Measurements from ENCODE around the gene MACROD2.

The MACROD2 gene

DNA sequence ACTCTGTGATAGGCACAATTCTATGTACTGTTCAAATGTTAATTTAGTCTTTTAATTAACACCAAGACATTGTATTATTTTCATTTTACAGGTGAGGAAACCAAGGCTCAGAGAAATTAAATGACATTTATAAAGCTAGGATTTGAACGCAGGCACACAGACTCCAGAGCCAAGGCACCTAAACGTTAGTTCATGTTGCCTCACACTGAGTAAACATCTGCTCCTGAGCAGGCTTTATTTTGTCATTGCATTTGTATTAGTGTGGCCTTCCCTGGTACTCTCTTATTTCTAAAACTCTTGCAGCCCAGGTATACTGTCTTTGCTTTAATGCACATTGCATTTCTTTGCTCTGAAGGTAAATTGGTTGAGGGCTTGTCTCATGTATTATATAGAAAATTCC is 605.2 kb downstream of the MACROD2 start:
- TF ChIP-seq CTCF (IDR thresholded peaks at IDR 0.05; ENCODE audit: low read depth, low read length) = no peak
- DNase-seq (ENCODE audit: extremely low read depth, low read depth) = no peak

- DNase-seq (ENCODE audit: extremely low read depth, low read depth) = no peak
- TF ChIP-seq CTCF (IDR thresholded peaks at IDR 0.05; ENCODE audit: low read depth, low read length) = no peak
These were observed 608.8 kb downstream of the MACROD2 start for GRCh38 chr20:14604143-14604542.

GRCh38 chr20:14609328-14610221 is 614.3 kb downstream of the MACROD2 start:
- TF ChIP-seq CTCF (IDR thresholded peaks at IDR 0.05; ENCODE audit: low read depth, low read length) = no peak
- no peak for DNase-seq (ENCODE audit: extremely low read depth, low read depth)

DNA sequence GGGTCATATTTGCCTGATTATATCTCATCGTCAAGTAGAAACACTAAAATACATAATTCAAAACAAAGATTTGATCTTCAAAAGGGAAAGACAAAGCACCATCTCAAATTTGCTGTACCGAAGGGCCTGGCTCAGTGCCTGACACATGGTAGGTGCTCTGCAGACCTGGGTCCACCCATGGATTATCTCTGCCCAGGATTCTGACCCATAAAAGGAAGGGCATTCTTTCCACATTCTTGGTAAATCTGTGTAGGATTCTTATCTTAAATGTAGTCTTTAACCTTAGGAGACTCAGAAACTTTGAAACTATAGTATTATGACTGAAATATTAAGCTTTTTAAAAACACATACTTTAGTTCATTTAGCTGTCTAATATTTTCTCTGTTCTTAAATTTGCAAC is 616.2 kb downstream of the MACROD2 start:
- no peak for TF ChIP-seq CTCF (IDR thresholded peaks at IDR 0.05; ENCODE audit: low read depth, low read length)
- DNase-seq (ENCODE audit: extremely low read depth, low read depth) = no peak

GRCh38 chr20:14612391-14612790 is 617.1 kb downstream of the MACROD2 start:
- DNase-seq (ENCODE audit: extremely low read depth, low read depth) = no peak
- TF ChIP-seq CTCF (IDR thresholded peaks at IDR 0.05; ENCODE audit: low read depth, low read length) = no peak

- no peak for TF ChIP-seq CTCF (IDR thresholded peaks at IDR 0.05; ENCODE audit: low read depth, low read length)
- DNase-seq (ENCODE audit: extremely low read depth, low read depth) = no peak
These were observed 620.7 kb downstream of the MACROD2 start for GRCh38 chr20:14616003-14616402.

DNA sequence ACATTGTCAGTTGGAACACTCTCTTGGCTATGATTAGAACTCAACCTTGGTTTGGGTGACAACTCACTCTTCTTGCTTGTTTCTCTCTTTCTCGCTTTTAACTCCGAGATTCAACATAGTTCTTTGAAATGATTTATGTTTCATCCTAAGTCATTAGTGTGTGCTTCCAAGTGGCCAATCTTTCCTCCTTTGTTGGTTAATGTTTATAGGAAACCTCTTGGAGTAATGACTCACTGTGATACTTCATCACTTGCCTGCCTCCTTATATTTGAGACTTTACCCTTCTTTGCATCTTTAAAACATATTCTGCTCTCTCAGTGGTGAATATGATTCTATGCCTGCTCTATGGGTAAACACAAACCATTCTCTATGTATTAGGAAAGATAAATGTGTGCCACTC is 621.8 kb downstream of the MACROD2 start:
- TF ChIP-seq CTCF (IDR thresholded peaks at IDR 0.05; ENCODE audit: low read depth, low read length) = no peak
- no peak for DNase-seq (ENCODE audit: extremely low read depth, low read depth)

All from AG09319 (cell line).